NK-92 (cell line): Measurements from ENCODE around the gene TMEM62.
"Not testable (repeated sequence)": the region's sequence is repeated elsewhere in the genome, so short reads cannot be mapped to it uniquely, and the experiment has no call there.

Experiments used
- DNase-seq: peaks from one replicate; lab custom pipeline; 2025; ENCODE audit not compliant: unreplicated experiment; lab: John Stamatoyannopoulos, UW

TMEM62 gene

GRCh38 chr15:43208052-43209002, 74.9 kb downstream of the TMEM62 start:
- no peak for DNase-seq

GRCh38 chr15:43209059-43209824, 75.9 kb downstream of the TMEM62 start:
- DNase-seq = no peak

DNA sequence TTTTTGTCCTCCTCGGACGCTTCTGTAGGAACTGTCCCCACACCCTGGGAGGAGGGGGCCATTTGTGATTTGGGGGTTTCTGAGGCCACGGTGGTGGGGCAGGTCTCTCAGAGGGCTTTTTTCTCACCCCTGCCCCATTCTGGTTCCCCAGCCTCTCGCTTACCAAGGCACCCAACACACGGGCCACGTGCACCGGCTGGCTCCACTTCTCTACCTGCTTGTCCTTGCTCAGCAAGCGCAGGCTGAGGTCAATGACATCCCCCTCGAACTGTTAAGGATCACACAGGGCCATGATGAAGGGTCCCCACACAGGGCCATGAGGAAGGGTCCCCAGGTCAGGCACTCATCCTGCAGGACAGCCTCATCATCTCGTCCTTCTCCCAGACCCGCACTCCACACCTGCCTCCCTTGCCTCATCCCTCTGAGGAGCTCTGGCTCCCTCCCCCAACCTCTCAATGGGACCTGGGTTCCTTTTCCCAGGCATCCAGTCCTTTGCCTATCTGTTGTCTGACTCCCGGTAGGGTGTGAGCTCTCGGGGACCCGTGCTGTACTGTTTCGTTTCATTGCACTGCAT, 76.9 kb downstream of the TMEM62 start:
- no peak for DNase-seq

DNA sequence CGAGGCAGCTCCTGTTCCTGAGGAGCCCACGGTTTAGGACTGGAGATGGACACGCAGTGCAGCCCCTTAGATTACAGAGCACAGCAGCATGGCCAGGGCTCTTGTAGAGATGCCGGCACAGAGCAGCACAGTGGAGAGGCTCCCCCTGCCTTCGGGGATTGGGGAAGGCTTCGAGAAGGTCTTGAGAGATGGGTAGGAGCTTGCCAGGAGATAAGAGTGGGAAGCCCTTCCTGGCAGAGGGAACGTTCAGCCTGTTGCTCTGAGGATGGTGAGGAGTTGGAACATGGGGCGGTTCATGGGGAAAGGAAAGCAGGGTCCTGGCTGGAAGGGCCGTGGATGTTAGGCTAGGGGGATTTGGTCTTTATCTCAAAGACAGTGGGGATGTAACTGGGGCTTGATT, 77.4 kb downstream of the TMEM62 start:
- DNase-seq = no peak

DNA sequence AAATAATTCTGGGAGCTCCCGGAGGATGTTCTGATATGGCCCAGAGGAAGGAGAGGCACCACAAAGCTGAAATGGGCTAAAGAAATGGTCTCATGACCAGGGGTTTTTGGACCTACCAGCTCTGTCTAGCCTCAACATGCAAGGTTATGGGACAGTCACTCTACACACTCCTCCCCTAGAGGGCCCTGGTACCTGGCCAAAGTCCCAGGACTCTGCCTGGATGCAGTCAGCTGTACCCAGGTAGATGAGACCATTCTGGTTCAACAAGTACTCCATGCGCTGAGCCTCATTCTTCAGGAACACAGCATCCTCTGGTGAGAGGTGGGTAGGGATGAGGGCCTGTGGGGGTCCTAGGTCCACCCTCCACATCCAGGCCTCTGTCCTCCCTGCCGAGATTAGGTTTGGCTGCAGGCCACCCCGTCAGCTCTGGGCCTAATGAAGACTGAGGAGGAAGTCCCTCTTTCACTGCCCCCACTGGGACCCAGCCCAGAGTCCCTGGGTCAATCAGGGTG, 77.9 kb downstream of the TMEM62 start:
- DNase-seq = no peak

DNA sequence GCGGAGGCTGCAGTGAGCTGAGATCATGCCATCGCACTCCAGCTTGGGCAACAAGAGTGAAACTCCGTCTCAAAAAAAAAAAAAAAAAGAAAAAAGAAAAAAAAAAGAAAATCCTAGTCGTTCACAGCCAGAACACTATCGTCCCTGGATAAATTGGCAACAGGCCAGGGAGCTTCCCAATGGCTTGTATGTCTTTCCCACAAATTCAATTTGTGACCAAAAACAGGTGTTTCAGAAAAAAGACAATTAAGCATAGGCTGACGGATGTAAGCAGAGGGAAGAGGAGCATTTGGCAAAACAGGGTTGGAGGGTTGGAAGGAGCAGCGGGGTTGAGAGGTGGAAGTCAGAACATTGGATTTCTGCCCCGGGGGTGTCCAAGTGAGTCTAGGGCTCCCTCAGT, 78.9 kb downstream of the TMEM62 start:
- DNase-seq = no peak

- DNase-seq = no peak
Measured at GRCh38 chr15:43212951-43213350, 79.6 kb downstream of the TMEM62 start.

DNA sequence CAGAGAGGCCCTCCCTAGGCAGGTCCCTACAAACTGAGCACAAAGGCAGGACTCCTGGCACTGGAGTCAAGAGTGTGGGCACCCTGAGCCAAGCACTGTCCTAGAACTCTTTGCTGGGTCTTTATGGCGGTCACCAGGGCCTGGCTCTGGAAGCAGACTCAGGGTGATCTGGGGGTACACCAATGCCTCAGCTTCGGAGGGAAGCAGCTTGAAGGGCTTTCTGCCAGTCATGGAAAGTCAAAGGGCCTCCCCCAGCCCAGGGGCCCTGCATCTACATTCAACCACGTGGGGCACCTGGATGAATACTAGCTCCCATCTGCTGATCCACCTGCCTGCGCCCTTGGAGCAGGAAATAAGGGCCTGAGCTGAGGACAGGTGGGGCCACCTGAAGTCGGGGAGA, 80.1 kb downstream of the TMEM62 start:
- no peak for DNase-seq

DNA sequence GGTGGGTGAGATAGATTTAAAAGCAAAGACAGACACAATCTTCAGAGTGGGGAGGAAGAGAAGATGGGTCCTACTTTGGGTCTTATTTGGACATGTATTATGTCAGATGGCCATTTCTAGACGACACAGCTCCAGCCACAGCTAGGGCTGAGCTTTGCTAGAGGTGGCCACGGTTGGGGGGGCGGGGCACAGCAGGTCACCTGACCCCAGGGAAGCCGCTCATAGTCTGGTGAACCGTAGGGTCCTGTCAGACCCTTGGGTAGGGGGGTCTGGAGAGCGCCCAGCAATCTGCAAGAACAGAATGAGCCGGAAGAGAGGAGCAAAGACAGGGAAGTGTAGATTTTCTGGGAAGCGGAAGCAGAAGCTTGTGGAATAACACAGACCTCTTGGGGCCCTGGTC, 80.8 kb downstream of the TMEM62 start:
- no peak for DNase-seq

DNA sequence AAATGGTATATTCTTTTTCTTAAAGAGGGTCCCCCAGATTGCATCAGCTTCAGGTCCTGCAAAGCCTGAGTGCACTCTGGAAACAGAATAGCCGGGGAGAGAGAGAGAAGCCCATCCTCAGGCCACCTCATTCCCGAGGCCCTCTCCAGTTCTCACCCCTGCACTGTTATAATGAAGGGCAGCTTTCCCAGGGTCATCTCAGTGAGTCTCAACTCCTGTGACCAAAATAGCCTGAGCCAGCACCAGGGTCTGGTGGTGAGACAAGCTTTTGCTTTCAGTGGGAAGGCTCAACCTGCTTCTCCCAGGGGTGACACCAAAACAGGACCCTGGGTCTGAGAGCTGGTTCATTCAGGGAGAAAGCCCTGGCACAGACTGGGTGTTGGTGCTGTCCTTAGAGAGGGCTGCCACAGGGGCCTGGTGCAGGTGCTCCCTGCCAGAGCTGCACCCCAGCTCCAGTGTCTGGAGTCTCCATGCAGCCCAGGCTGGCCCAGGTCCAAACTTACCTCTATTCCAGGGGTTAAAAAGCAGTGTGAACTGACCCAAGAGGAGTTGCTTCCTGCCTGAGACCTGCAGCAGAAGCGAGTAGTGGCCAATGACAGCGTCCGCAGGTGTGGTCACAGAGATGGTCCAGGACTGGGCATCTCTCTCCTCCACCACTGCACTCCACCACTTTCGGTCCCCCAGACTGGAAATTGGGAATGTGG, 81.4 kb downstream of the TMEM62 start:
- no peak for DNase-seq

DNA sequence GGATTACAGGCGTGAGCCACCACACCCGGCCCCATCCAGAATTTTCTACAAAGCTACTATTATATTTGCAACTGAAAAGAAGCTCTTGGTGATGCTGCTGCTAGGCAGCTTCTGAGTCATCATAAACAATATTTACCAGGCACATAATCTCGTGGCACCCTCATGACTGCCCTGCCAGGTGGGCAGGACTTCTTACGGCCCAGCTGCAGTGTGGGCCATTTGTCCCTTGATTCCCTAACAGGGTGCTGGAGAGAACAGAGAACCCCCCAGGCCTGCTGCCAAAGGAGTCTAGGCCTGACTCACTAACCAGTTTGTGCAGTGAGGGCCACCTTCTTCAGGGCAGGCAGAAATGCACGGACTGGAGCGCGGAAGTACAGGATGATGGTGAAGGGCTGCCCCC, 82.6 kb downstream of the TMEM62 start:
- no peak for DNase-seq

DNA sequence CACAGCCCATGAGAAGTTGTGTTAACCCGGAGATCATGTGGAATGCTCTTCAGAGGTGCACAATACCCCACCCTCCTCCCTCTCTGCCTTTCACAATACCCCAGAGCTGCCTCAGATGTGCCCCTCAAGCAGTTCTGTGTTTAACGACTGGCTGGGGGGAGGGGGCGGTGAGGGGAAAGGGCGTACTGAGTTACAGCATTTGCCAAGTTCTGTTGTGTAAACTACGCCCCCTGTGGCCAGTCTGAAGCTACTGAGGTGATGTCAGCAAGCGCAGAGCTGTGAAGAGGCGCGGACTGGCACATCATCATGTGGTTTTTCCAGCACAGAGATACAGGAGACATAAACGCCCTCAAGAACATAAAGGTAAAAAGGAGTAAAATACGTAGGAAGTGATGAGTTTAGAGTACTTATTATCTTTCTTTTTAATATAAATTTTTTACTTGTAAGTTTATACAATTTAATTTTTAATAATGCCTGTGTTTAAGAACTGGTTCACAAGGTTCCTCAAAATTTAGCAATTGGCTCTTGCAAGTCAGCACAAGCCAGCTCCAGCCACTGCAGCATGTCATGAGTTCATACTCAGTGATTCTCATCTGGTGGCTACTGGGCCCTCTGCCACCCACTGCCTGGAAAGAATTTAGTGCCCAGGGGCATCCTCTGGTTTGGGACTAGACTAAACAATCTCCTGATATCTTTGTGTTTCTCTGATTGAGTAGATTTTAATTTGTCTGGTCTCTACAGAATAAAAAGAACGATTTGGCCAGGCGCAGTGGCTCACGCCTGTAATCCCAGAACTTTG, 85.7 kb downstream of the TMEM62 start:
- DNase-seq = no peak

DNA sequence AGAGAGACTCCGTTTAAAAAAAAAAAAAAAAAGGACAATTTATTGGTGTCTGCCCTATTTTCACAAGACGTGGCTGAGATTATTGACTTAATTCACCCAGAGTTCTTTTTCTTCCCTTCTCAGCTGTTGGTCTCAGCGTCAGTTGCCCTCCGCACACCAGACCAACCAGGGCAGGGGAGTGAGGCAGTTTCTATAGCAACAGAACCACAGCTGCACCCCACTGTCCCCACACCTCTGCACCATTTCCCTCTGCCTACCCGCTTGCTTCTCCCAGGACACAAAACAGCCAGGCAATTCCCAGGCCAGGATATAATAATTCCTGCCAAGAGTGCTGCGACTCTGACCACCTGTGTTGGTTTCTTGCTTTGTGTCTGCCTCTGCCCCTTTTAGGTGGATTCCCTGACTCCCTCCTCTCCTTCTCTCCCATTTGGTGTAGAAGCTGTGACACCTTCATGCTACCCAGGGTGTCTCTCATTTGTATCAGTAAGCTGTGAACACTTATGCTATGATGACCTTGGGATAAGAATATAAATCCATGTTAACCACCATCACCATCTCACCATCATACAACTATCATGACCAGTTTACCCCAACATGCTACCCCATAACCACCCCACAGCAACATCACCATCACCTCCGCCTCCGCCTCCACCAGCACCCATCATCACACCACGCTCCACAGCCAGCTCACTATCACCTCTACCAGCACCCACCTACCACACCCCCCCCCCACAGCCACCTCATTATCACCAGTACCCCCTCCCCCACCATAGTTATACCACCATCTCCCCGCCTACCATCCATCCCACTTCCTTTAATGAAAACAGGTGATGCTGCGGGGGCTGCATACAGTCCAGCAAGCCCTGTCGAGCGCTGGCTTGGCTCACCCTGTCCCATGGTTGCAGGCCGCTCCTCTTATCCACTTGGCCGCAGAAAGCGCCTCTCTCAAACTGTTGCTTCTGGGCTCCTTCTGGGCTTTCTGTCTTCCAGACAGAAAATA, 86.8 kb downstream of the TMEM62 start:
- no peak for DNase-seq

- DNase-seq = no peak
Measured at GRCh38 chr15:43220991-43221403, 87.6 kb downstream of the TMEM62 start, which contains the start of gene EPB42. EPB42 (minus strand) TSS chr15:43221018; CDS start chr15:43220825, 193 bp downstream.

DNA sequence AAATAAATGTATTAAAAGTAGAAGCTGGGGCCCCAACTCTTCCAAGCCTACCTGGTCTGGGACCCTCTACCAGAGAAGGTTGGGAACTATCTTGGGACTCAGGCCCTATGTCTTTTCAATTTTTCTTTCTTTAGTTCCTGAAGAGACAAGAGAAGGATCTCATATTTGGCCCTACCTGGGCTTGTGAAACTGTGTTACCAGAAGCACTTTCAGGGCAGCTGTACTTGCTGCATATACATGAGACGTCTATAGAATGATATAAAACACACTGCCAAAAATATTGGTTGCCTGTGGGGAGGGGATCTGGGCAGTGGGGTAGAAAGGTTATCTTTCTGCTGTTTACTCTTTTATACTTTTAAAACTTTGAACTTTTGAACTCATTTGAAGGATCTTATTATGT, 88.0 kb downstream of the TMEM62 start:
- no peak for DNase-seq

GRCh38 chr15:43225201-43225949, 92.0 kb downstream of the TMEM62 start:
- DNase-seq = no peak

- not testable (repeated sequence) for DNase-seq
Measured at GRCh38 chr15:43225950-43226255, 92.5 kb downstream of the TMEM62 start.
